ENCODE measurements around the gene C1S. TPM values are rescaled to one million over a fixed set of nuclear protein-coding genes. Genes with fewer than 3 reads are reported as not detected.
A peak's percentile ranks its signal among the peaks of the same experiment; 100 is the strongest.

C1S gene
- total RNA-seq, 4 donors from 2014 or later = 391 to 853 (median 638) TPM

DNA sequence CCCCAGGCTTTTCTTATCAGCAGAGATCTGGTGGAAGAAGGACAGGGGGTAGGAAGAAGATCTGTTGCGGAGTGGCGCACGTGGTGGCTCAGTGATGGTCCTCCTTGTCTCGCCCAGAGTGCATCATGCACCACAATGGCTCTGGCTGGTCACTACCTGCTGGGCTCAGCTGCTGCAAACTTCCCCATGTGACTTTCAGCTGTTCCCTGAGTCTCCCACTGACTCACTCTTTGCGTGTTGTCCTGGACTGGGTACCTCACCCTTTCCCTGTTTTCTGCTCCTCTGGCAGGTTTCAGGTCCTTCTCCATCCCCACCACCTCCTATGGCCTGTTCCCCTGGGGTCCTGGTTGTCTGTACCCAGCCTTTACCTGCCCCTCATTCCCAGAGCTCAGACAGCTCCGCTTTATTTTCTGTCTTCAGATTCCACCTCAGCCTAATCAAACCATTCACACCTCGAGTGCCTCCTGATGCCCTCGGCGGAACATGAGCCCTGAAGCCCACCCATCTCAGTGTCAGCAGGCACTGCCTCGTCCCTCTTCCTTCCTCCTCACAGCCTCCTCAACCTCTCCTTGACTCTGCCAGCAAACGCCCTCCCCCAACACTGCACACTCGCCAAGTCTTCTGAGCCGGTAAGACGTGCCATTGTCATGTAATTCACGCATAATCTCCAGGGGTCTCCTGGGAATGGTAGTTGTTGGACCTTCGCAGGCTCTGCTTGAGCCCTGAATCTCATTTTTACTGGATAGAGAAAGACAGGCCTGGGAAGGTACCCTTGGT lies 29.9 kb downstream of the C1S start:
- no peak for ATAC-seq
- no peaks in the 10 kb centered on the region for H3K9me3 ChIP-seq
- peak overlapping the region in 1 of 2 donors; percentile 63 for H3K4me3 ChIP-seq
- H3K27me3 ChIP-seq = no peaks in the 10 kb centered on the region
- H3K36me3 ChIP-seq = peaks cover 0 to 47% of the 10 kb centered on the region in 2 donors
- 61 to 81% methylated on average over 8 to 9 of the region's 16 CpGs for WGBS, 2 donors (ENCODE audit: low coverage in 1 of 2)
- H3K27ac ChIP-seq = peak overlapping the region in 3 of 4 donors; percentile 81 to 91 (median 86)
- peaks cover 3 to 57% (median 19%) of the 10 kb centered on the region in 3 donors for H3K4me1 ChIP-seq
- TF ChIP-seq EP300 (IDR thresholded peaks at IDR 0.05) = no peak
- peak; percentile 29 for TF ChIP-seq POLR2AphosphoS5 (IDR thresholded peaks at IDR 0.05)

DNA sequence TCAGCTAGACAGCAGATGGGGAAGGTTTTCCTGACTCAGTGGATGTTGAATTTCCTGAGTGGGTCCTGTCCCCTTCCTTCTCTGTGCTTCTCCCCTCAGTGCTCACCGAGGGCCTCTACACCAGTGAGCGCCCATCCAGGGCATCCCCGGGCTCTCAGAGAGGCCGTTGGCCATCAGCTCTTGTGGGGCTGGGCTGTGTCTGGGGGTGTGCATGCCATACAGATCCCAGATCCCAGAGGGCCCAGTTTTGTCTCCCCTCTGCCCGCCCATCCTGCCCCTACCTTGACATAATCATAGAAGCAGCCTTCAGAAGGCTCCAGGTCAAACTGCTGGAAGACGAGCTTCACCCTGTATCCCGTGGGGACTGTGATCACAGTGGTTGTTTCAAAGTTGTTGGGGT lies 30.7 kb downstream of the C1S start:
- H3K27ac ChIP-seq = peak overlapping the region; percentile 81 to 91 (median 85)
- H3K4me3 ChIP-seq = peak overlapping the region; percentile 59 to 63
- no peaks in the 10 kb centered on the region for H3K27me3 ChIP-seq
- no peak for ATAC-seq
- H3K9me3 ChIP-seq = no peaks in the 10 kb centered on the region
- peaks cover 3 to 57% (median 19%) of the 10 kb centered on the region in 3 donors for H3K4me1 ChIP-seq
- WGBS, 2 donors (ENCODE audit: low coverage in 1 of 2) = no CpG with 5 or more reads among the region's 7 CpGs
- TF ChIP-seq POLR2A (IDR thresholded peaks at IDR 0.05) = no peak
- TF ChIP-seq, protein P1, sequence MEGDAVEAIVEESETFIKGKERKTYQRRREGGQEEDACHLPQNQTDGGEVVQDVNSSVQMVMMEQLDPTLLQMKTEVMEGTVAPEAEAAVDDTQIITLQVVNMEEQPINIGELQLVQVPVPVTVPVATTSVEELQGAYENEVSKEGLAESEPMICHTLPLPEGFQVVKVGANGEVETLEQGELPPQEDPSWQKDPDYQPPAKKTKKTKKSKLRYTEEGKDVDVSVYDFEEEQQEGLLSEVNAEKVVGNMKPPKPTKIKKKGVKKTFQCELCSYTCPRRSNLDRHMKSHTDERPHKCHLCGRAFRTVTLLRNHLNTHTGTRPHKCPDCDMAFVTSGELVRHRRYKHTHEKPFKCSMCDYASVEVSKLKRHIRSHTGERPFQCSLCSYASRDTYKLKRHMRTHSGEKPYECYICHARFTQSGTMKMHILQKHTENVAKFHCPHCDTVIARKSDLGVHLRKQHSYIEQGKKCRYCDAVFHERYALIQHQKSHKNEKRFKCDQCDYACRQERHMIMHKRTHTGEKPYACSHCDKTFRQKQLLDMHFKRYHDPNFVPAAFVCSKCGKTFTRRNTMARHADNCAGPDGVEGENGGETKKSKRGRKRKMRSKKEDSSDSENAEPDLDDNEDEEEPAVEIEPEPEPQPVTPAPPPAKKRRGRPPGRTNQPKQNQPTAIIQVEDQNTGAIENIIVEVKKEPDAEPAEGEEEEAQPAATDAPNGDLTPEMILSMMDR (IDR thresholded peaks at IDR 0.05) = no peak
- TF ChIP-seq EP300 (IDR thresholded peaks at IDR 0.05) = no peak
- no peak for TF ChIP-seq POLR2AphosphoS5 (IDR thresholded peaks at IDR 0.05)
- peaks cover 0 to 40% of the 10 kb centered on the region in 2 donors for H3K36me3 ChIP-seq

DNA sequence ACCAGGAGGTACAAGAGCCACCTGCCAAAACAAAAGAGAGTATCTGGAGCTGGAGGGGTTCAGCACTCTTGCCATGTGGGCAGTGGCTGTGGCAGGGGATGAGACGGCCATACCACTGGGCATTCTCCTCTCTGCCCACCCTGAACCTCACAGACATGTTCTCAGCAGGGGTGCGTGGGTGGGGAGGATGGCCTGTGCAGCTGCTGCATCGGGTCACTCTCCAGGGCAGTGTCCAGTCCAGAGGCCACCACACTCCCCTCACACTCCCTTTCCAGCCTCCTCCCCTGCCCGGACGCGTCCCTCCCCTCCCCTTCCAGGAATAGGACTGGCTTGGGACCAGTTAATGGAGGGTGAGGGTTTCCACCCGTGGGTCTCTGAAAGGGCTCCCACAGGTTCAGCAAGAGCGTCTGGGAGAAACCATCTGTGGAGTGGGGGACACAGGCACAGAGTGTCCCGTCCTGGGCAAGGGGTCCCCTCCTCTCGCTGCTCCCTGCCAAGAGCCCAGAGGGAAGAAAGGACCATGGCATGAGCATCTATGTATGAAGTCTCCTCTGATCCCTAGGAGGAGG lies 31.2 kb downstream of the C1S start:
- Histone ChIP-seq H3K27me3 (no peaks in the 10 kb centered on the region), H3K36me3 (peaks cover 0 to 38% of the 10 kb centered on the region in 2 donors), H3K9me3 (no peaks in the 10 kb centered on the region), H3K4me3 (peak overlapping the region; percentile 59 to 63), H3K27ac (peak overlapping the region; percentile 81 to 91 (median 85)), H3K4me1 (peaks cover 3 to 57% (median 19%) of the 10 kb centered on the region in 3 donors)
- WGBS, 2 donors (ENCODE audit: low coverage in 1 of 2) = 17 to 26% methylated on average over 1 to 4 of the region's 10 CpGs
- peak; percentile 61 for ATAC-seq
- no peak for TF ChIP-seq EP300 (IDR thresholded peaks at IDR 0.05)
- TF ChIP-seq POLR2AphosphoS5 (IDR thresholded peaks at IDR 0.05) = peak; percentile 83

DNA sequence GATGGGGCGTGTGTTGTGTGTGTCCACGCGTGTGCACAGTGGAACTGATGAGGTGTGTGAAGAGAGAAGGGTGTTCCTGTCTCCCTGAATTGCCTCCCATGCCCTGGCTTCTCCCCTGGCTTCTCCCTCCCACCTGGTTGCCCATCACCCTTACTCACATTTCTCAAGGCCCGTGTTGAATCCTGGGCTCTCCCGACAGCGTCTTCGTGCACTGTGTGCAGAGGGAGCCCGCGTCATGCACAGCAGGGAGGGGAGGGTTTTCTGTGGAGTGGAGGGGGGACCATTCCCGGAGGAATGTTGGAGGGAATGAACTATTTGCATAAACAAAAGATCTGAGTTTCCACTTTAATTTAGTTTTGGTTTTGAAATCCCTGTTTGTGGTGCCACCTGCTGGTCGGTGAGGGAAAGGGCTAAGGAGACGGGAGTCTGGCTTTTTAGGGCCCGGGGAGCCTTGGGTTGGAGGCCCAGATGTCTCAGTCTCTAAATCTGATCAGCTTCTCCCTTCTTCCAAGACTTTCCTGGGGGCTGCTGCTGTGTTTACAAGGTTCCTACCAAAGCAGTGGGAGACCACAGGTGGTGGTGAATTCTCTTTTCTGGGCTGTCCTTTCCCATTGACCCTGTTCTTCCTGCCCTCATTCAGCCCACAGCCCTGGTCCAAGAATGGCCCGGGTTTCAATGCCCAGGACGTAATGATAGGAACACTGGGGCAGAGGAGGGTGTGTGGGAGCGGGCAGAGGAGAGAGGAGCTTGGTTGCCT lies 31.9 kb downstream of the C1S start, which contains the start of gene C1R:
Gene C1R (minus strand): TSS at position 217 of the 757 bp plus-strand sequence. CDS start 57 bp downstream, at position 160.
- Histone ChIP-seq H3K27ac (peak within 1 kb of the TSS; percentile 81 to 91 (median 85)), H3K9me3 (no peaks in the 10 kb centered on the region), H3K4me1 (peaks cover 3 to 57% (median 19%) of the 10 kb centered on the region in 3 donors), H3K36me3 (peaks cover 0 to 37% of the 10 kb centered on the region in 2 donors), H3K27me3 (no peaks in the 10 kb centered on the region), H3K4me3 (peak within 1 kb of the TSS; percentile 59 to 63)
- TF ChIP-seq, protein P1 (IDR thresholded peaks at IDR 0.05) = peak in 3 of 4 experiments; percentile 90 to 95 (median 95)
- TF ChIP-seq EP300 (IDR thresholded peaks at IDR 0.05) (no peak), POLR2A (IDR thresholded peaks at IDR 0.05) (peak; percentile 53 to 64), POLR2AphosphoS5 (IDR thresholded peaks at IDR 0.05) (peak; percentile 96)
- 0 to 23% methylated on average over 1 to 8 of the region's 16 CpGs for WGBS, 2 donors (ENCODE audit: low coverage in 1 of 2)
- peak; percentile 92 for ATAC-seq

DNA sequence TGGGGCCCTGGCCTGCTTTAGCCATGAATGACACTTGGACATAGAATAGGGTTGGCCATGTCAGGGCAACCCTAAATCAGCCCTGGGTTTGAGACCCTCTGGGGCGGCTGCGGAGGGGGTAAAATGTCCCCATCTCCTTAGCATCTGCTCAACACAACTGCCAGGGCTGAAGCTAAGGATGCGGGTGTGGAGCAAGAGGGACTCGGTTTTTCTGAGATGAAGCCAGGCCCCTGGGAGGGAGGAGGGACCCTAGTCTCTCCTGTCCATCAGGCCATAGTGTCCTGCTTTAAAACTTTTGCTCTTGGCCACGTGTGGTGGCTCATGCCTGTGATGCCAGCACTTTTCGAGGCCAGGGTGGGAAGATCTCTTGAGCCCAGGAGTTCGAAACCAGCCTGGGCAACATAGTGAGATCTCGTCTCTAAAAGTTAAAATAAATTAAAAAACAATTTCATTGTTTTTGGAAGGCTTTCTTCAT lies 32.5 kb downstream of the C1S start:
- WGBS, 2 donors (ENCODE audit: low coverage in 1 of 2) = 76 to 80% methylated on average over 2 to 8 of the region's 8 CpGs
- Histone ChIP-seq H3K27ac (peak overlapping the region; percentile 10 to 91 (median 84)), H3K4me1 (peaks cover 3 to 57% (median 19%) of the 10 kb centered on the region in 3 donors), H3K36me3 (peaks cover 0 to 37% of the 10 kb centered on the region in 2 donors), H3K27me3 (no peaks in the 10 kb centered on the region), H3K4me3 (no peak overlapping the region), H3K9me3 (no peaks in the 10 kb centered on the region)
- TF ChIP-seq, protein P1 (IDR thresholded peaks at IDR 0.05) = no peak
- peak; percentile 4 for TF ChIP-seq POLR2AphosphoS5 (IDR thresholded peaks at IDR 0.05)
- ATAC-seq = no peak
